ENCODE measurements around the gene BCO1. TPM values are rescaled to one million over a fixed set of nuclear protein-coding genes. Genes with fewer than 3 reads are reported as not detected.

BCO1 gene
- total RNA-seq, 1 donor from 2014 or later, result not detected

DNA sequence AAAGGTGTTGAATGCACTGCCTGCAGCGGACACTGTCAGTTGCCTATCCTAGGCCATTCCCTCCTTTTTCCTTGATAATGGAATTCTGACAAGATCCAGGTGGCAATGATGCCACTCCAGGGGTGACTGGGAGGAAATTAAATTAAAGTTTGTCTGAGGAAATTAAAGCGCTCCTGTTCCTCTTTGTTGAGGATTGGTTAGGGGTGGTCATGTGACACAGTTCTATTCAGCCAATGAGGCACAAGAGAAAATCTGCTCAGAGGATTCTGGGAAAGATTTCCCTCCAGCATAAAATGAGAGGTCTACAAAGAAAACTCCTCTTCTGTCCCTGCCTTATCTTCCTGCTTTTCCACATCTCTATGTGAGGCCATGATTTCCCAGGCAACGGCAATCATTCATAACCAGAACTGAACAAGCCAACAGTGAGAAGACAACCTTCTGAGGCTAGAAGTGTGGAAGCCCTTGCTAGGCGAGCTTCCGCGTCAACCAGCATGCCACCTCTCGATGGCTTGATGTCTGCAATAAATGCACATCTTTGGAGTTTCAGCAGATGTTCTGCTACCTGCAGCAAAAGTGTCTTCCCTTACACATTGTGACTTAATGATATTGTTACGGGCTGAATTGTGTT lies 5.6 kb upstream of the BCO1 start:
- H3K4me3 Mint-ChIP-seq, result no peak overlapping the region
- no peak overlapping the region for H3K27ac Mint-ChIP-seq
- DNase-seq (no peak), ATAC-seq (ENCODE audit: low read depth) (no peak)
- TF ChIP-seq CTCF (IDR thresholded peaks at IDR 0.05), result no peak
- POLR2A ChIA-PET, result no interaction called here
- H3K9me3 Mint-ChIP-seq, result no peaks in the 10 kb centered on the region
- peaks cover 3% of the 10 kb centered on the region for H3K27me3 Mint-ChIP-seq
- CTCF ChIA-PET, result interaction anchor here (0.6 kb wide), 1 partner anchor 647 kb away, joined by 3 read pairs; no protein-coding TSS in a partner anchor
- intact Hi-C loops (cut with micrococcal nuclease), result no loop called here
- H3K4me1 Mint-ChIP-seq, result no peaks in the 10 kb centered on the region
- no peaks in the 10 kb centered on the region for H3K36me3 Mint-ChIP-seq (ENCODE audit: low read depth)

DNA sequence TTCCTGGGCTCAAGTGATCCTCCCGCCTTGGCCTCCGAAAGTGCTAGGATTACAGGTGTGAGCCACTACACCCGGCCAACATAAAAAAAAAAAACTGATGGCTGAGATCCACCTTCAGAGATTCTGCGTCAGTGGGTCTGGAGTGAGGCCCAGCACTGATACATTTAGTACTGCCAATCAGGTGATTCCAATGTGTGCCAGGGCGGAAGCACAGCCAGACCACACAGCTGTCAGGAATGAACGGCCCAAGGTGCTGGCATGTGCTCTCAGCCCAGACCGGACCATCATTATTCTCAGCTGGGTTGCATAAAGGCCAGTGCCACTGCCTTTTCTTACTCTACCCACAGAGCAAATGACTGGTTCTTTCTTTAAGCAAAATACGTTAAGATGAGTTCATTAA lies 1.2 kb upstream of the BCO1 start:
- ChIA-PET CTCF (no interaction called here), POLR2A (no interaction called here)
- ATAC-seq (ENCODE audit: low read depth), result no peak
- Mint-ChIP-seq H3K27me3 (peaks cover 2% of the 10 kb centered on the region), H3K4me3 (no peak overlapping the region), H3K9me3 (no peaks in the 10 kb centered on the region), H3K27ac (no peak overlapping the region), H3K36me3 (ENCODE audit: low read depth) (no peaks in the 10 kb centered on the region), H3K4me1 (peaks cover 5% of the 10 kb centered on the region)
- TF ChIP-seq CTCF (IDR thresholded peaks at IDR 0.05), result no peak
- intact Hi-C loops (cut with micrococcal nuclease), result no loop called here
- DNase-seq, result no peak

GRCh38 chr16:81237942-81238295 lies 570 bp upstream of the BCO1 start:
- no peaks in the 10 kb centered on the region for H3K9me3 Mint-ChIP-seq
- CTCF ChIA-PET, result no interaction called here
- no peak for TF ChIP-seq CTCF (IDR thresholded peaks at IDR 0.05)
- no peaks in the 10 kb centered on the region for H3K36me3 Mint-ChIP-seq (ENCODE audit: low read depth)
- intact Hi-C loops (cut with micrococcal nuclease), result no loop called here
- H3K27ac Mint-ChIP-seq, result no peak overlapping the region
- DNase-seq (no peak), ATAC-seq (ENCODE audit: low read depth) (no peak)
- H3K27me3 Mint-ChIP-seq, result peaks cover 2% of the 10 kb centered on the region
- H3K4me1 Mint-ChIP-seq, result peaks cover 5% of the 10 kb centered on the region
- POLR2A ChIA-PET, result no interaction called here
- no peak overlapping the region for H3K4me3 Mint-ChIP-seq

GRCh38 chr16:81239367-81240121 lies 1.1 kb downstream of the BCO1 start:
- Mint-ChIP-seq H3K36me3 (ENCODE audit: low read depth) (no peaks in the 10 kb centered on the region), H3K9me3 (no peaks in the 10 kb centered on the region), H3K27me3 (peaks cover 2% of the 10 kb centered on the region), H3K4me3 (no peak overlapping the region), H3K4me1 (peaks cover 5% of the 10 kb centered on the region), H3K27ac (no peak overlapping the region)
- DNase-seq (no peak), ATAC-seq (ENCODE audit: low read depth) (no peak)
- TF ChIP-seq CTCF (IDR thresholded peaks at IDR 0.05), result no peak
- CTCF ChIA-PET, result no interaction called here
- intact Hi-C loops (cut with micrococcal nuclease), result no loop called here
- POLR2A ChIA-PET, result no interaction called here

DNA sequence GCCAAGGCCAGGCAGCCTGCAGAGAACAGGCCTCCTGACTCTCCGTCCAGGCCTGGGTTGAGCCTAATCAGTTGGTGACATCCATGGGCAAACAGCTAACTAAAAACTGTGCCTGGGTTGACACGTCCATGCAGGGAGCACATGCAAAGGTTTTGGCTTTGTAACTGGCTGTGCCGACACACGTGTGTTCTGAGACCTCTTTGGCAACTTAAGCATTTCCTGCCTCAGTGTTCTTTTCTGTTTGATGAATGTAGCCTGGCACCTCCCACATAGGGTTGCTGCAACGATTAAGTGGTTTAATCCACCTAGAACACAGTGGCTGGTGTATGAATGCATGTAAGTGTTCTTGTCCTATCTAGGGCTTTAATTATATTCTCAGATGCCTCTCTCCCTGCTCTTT lies 3.2 kb downstream of the BCO1 start:
- Mint-ChIP-seq H3K27ac (no peak overlapping the region), H3K27me3 (peaks cover 6% of the 10 kb centered on the region), H3K4me3 (no peak overlapping the region), H3K9me3 (no peaks in the 10 kb centered on the region), H3K36me3 (ENCODE audit: low read depth) (no peaks in the 10 kb centered on the region), H3K4me1 (peaks cover 5% of the 10 kb centered on the region)
- no peak for TF ChIP-seq CTCF (IDR thresholded peaks at IDR 0.05)
- ChIA-PET POLR2A (no interaction called here), CTCF (no interaction called here)
- ATAC-seq (ENCODE audit: low read depth) (no peak), DNase-seq (no peak)
- intact Hi-C loops (cut with micrococcal nuclease), result no loop called here

All from activated B cell treated with CpG ODN at 0.5 μM for 24 hours (primary cell).